MM.1S (cell line): Measurements from ENCODE around the gene LRMDA.

Experiments
- DNase-seq: peaks from one replicate; pipeline ENCODE4 v3.0.0-alpha.2; 2015
- H2AFZ ChIP-seq: fragments of 300-600 bp; sonication (generic); 2 replicates; pipeline ENCODE4 v1.6.0; 2016; ENCODE audit warnings: antibody characterized with exemption, low read length
- H3F3A ChIP-seq: fragments of 300-600 bp; sonication (generic); 2 replicates; pipeline ENCODE4 v1.6.1; 2016; ENCODE audit warnings: mild to moderate bottlenecking, antibody characterized with exemption, low read length, moderate library complexity, mixed read lengths; ENCODE audit not compliant: insufficient read depth
- H3K27ac ChIP-seq: fragments of 300-600 bp; sonication (generic); 2 replicates; pipeline ENCODE4 v1.5.1; 2016; ENCODE audit warnings: mild to moderate bottlenecking, low read length
- H3K27me3 ChIP-seq: fragments of 300-600 bp; sonication (generic); replicated peaks from 2 replicates; pipeline ENCODE4 v1.6.0; 2016; ENCODE audit warnings: low read length; ENCODE audit not compliant: insufficient read depth
- H3K36me3 ChIP-seq: fragments of 300-600 bp; sonication (generic); replicated peaks from 2 replicates; pipeline ENCODE4 v1.6.1; 2016; ENCODE audit warnings: mild to moderate bottlenecking, low read length, mixed read lengths; ENCODE audit not compliant: insufficient read depth
- H3K4me1 ChIP-seq: fragments of 300-600 bp; sonication (generic); 2 replicates; pipeline ENCODE4 v1.6.1; 2016; ENCODE audit warnings: low read length, mixed read lengths
- H3K4me2 ChIP-seq: fragments of 300-600 bp; sonication (generic); 2 replicates; pipeline ENCODE4 v1.6.0; 2016; ENCODE audit warnings: low read depth, low read length
- H3K4me3 ChIP-seq: fragments of 300-600 bp; sonication (generic); 2 replicates; pipeline ENCODE4 v1.5.1; 2016; ENCODE audit warnings: low read length, mixed read lengths
- H3K79me2 ChIP-seq: fragments of 300-600 bp; sonication (generic); 2 replicates; pipeline ENCODE4 v1.6.1; 2016; ENCODE audit warnings: mixed run types, low read length, mixed read lengths
- H3K9ac ChIP-seq: fragments of 300-600 bp; sonication (generic); 2 replicates; pipeline ENCODE4 v1.6.1; 2016; ENCODE audit warnings: low read length, mixed read lengths
- H3K9me2 ChIP-seq: fragments of 300-600 bp; sonication (generic); replicated peaks from 2 replicates; pipeline ENCODE4 v1.6.1; 2016; ENCODE audit warnings: mild to moderate bottlenecking, low read length, mixed read lengths; ENCODE audit not compliant: insufficient read depth
- H3K9me3 ChIP-seq: fragments of 300-600 bp; sonication (generic); replicated peaks from 2 replicates; pipeline ENCODE4 v1.6.1; 2016; ENCODE audit warnings: mild to moderate bottlenecking, low read length, mixed read lengths; ENCODE audit not compliant: insufficient read depth
- H4K20me1 ChIP-seq: fragments of 300-600 bp; sonication (generic); 2 replicates; pipeline ENCODE4 v1.6.1; 2016; ENCODE audit warnings: mild to moderate bottlenecking, low read length, moderate library complexity, mixed read lengths; ENCODE audit not compliant: insufficient read depth
- CTCF ChIP-seq: fragments of 300-600 bp; sonication (generic); IDR thresholded peaks from 2 replicates; pipeline ENCODE4 v1.5.1; 2016; ENCODE audit warnings: antibody characterized with exemption, low read length, mixed read lengths
- EZH2 ChIP-seq: fragments of 300-600 bp; sonication (generic); optimal IDR thresholded peaks from 2 replicates; pipeline ENCODE3; 2017; ENCODE audit warnings: low read depth, mild to moderate bottlenecking, antibody characterized with exemption, low read length, mixed read lengths
- EZH2phosphoT487 ChIP-seq: fragments of 300-600 bp; sonication (generic); IDR thresholded peaks from 2 replicates; pipeline ENCODE4 v1.6.1; 2018; ENCODE audit warnings: antibody characterized with exemption, low read length

The LRMDA gene

GRCh38 chr10:75483188-75483587, 51.8 kb downstream of the LRMDA start:
- no peak overlapping the region for H2AFZ ChIP-seq
- H4K20me1 ChIP-seq, result no peaks in the 10 kb centered on the region
- H3K9ac ChIP-seq, result no peak overlapping the region
- H3K36me3 ChIP-seq, result no peaks in the 10 kb centered on the region
- H3K9me3 ChIP-seq, result no peaks in the 10 kb centered on the region
- H3K27me3 ChIP-seq, result no peaks in the 10 kb centered on the region
- H3K4me2 ChIP-seq, result no peak overlapping the region
- no peaks in the 10 kb centered on the region for H3K79me2 ChIP-seq
- no peak overlapping the region for H3K4me3 ChIP-seq
- H3F3A ChIP-seq, result no peaks in the 10 kb centered on the region
- H3K27ac ChIP-seq, result no peak overlapping the region
- no peaks in the 10 kb centered on the region for H3K9me2 ChIP-seq
- DNase-seq, result no peak
- H3K4me1 ChIP-seq, result no peaks in the 10 kb centered on the region
- TF ChIP-seq CTCF, result no peak
- no peak for TF ChIP-seq EZH2
- no peak for TF ChIP-seq EZH2phosphoT487

DNA sequence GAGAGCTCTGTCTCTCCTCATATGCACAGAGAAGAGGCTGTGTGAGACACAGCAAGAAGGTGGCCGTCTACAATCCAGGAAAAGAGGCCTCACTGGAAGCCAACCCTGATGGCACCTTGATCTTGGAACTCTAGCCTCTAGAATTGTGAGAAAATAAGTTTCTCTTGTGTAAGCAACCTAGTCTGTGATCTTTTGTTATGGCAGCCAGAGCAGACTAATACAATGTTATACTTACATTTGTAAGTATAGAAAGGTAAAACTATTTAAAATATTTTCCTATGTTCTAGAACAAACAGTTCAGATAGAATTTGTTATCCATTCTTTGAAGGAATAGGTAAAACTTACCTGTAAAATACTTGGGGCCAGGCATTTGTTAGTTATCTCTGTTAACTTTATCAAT, 53.3 kb downstream of the LRMDA start:
- DNase-seq, result no peak
- Histone ChIP-seq H3K27ac (no peak overlapping the region), H3K4me1 (no peaks in the 10 kb centered on the region), H3K27me3 (no peaks in the 10 kb centered on the region), H3F3A (no peaks in the 10 kb centered on the region), H3K4me2 (no peak overlapping the region), H2AFZ (no peak overlapping the region), H3K36me3 (no peaks in the 10 kb centered on the region), H3K79me2 (no peaks in the 10 kb centered on the region), H3K9me2 (no peaks in the 10 kb centered on the region), H3K9ac (no peak overlapping the region), H3K9me3 (no peaks in the 10 kb centered on the region), H4K20me1 (no peaks in the 10 kb centered on the region), H3K4me3 (no peak overlapping the region)
- TF ChIP-seq EZH2phosphoT487, result no peak

DNA sequence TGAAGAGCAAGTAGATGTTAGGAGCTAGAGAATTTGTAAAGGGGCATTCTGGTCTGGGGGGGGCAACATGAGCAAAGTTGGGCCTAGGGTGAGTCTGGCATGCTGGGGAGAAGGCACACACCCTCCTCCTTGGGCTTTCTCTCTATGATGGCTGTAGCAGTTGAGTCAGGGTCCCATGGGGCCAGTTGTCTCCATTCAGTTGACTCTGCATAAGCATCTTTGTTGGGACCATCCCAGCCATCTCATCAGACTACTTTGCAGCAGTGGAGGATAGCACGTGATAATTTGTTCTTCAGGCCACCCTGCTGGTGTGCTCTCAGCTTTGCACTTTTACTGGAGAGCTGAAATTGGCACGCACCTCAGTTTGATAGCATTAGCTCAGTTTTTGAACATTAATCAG, 55.2 kb downstream of the LRMDA start:
- no peak overlapping the region for H2AFZ ChIP-seq
- H3K36me3 ChIP-seq, result no peaks in the 10 kb centered on the region
- no peak overlapping the region for H3K9ac ChIP-seq
- H4K20me1 ChIP-seq, result no peaks in the 10 kb centered on the region
- DNase-seq, result no peak
- H3K4me3 ChIP-seq, result no peak overlapping the region
- no peaks in the 10 kb centered on the region for H3K9me2 ChIP-seq
- no peaks in the 10 kb centered on the region for H3K4me1 ChIP-seq
- H3K79me2 ChIP-seq, result no peaks in the 10 kb centered on the region
- no peaks in the 10 kb centered on the region for H3K27me3 ChIP-seq
- H3K4me2 ChIP-seq, result no peak overlapping the region
- TF ChIP-seq CTCF (no peak), EZH2phosphoT487 (no peak), EZH2 (no peak)
- no peaks in the 10 kb centered on the region for H3K9me3 ChIP-seq
- H3K27ac ChIP-seq, result no peak overlapping the region
- H3F3A ChIP-seq, result no peaks in the 10 kb centered on the region

GRCh38 chr10:75487087-75487754, 55.8 kb downstream of the LRMDA start:
- Histone ChIP-seq H3K9me2 (no peaks in the 10 kb centered on the region), H3F3A (no peaks in the 10 kb centered on the region), H3K36me3 (no peaks in the 10 kb centered on the region), H3K9ac (no peak overlapping the region), H3K27me3 (no peaks in the 10 kb centered on the region), H3K27ac (no peak overlapping the region), H3K4me2 (no peak overlapping the region), H3K9me3 (no peaks in the 10 kb centered on the region), H3K79me2 (no peaks in the 10 kb centered on the region), H2AFZ (no peak overlapping the region), H3K4me3 (no peak overlapping the region), H3K4me1 (no peaks in the 10 kb centered on the region), H4K20me1 (no peaks in the 10 kb centered on the region)
- TF ChIP-seq EZH2 (no peak), EZH2phosphoT487 (no peak), CTCF (no peak)
- DNase-seq, result no peak
